ENCODE results near the gene TNFAIP8L2.
"Not testable (repeated sequence)": the region's sequence is repeated elsewhere in the genome, so short reads cannot be mapped to it uniquely, and the experiment has no call there.

The TNFAIP8L2 gene

GRCh38 chr1:151146072-151146411 lies 10.4 kb upstream of the TNFAIP8L2 start:
- DNase-seq (ENCODE audit: low spot score), result no peak

DNA sequence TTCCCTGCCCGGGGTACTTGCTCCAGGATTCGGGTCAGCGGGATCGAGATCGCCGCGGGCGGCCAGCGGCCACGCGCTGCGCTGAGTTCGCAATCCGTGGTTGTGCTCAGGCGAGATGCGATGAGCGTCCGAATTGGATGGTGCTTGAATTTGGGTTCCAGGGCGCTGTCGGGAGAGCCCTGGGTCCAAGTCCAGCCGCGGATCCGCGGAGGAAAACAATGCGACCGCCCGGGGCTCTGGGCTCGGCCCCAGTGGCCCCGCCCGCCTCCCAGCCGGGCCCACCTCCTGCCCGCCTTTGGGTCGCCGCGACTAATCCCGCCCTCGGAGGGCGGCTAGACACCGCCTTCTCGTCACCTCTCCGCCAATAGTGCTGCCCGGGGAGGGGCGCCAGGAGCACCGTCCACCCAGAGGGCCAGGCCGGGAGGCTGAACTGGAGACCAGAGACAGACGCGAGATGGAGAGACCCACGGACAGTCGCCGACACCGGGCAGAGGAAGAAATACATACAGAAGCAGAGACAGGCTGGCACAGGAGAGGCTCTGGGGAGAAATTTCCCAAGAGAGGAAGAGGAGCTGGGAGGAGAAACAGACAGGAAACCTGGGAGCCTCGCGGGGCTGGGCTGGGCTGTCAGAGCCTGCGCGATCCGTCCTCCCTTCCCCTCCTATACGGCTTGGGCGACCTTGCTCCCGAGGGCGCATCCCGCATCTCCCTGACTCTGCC lies 9.9 kb upstream of the TNFAIP8L2 start, which contains the start of gene SEMA6C:
Gene SEMA6C (minus strand): TSS at position 220 of the 720 bp plus-strand sequence. CDS start 4,010 bp downstream, outside the sequence.
- peak; percentile 98 for DNase-seq (ENCODE audit: low spot score)

- DNase-seq (ENCODE audit: low spot score), result no peak
Observed at GRCh38 chr1:151147132-151147503, 9.3 kb upstream of the TNFAIP8L2 start.

GRCh38 chr1:151147665-151148064 lies 8.8 kb upstream of the TNFAIP8L2 start:
- DNase-seq (ENCODE audit: low spot score), result no peak

DNA sequence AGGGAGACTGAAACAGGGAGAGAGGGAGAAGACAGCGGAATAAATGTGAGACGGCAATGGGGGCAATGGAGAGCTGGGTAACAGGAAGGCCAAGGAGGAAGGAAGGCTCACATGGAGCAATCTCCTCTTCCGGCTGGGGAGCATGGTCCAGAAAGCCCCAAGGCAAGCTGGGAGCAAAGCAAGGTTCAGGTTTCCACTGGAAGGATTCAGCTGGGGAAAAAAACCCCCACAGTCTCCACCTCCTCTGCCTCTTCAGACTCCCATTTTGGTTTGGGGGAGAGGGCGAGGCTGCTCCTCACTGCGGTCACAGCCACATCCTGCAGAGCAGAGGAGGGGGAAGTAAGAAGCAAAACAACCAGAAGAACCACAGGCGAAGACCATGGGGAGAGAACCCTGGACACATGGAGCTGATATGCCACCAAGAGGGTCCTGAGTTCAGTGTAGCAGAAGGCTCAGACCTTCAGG lies 650 bp downstream of the TNFAIP8L2 start:
- DNase-seq (ENCODE audit: low spot score), result no peak

GRCh38 chr1:151158326-151158725 lies 1.9 kb downstream of the TNFAIP8L2 start:
- DNase-seq (ENCODE audit: low spot score), result no peak

- DNase-seq (ENCODE audit: low spot score), result no peak
Observed at GRCh38 chr1:151158751-151159251, 2.4 kb downstream of the TNFAIP8L2 start.

- DNase-seq (ENCODE audit: low spot score), result no peak
Observed at GRCh38 chr1:151159373-151159772, 2.9 kb downstream of the TNFAIP8L2 start.

DNA sequence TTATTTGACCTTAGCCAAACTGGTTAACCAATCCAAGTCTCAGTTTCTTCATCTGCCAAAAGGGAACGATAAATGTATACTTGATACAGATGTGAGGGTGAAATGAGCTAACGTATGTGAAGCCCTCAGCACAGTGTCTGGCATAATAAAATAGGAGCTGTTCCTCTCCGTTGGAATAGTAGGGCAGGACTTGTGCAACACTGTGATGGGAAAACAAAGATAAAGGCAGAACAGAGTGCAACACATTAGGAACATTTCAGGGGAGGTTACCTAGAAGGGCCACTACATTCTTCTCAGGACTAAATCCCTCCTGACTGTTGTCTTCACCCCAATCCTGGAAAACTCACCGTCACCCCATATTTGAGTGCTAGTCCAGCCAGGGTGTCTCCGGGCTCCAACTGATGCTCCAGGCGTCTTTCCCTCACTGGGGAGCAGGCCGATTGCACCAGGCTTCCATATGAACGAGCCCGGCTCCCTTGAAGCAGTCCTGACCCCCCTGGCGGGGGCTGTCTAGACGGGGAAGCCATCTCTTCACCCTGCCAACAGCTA lies 8.4 kb downstream of the TNFAIP8L2 start:
- no peak for DNase-seq (ENCODE audit: low spot score)

DNA sequence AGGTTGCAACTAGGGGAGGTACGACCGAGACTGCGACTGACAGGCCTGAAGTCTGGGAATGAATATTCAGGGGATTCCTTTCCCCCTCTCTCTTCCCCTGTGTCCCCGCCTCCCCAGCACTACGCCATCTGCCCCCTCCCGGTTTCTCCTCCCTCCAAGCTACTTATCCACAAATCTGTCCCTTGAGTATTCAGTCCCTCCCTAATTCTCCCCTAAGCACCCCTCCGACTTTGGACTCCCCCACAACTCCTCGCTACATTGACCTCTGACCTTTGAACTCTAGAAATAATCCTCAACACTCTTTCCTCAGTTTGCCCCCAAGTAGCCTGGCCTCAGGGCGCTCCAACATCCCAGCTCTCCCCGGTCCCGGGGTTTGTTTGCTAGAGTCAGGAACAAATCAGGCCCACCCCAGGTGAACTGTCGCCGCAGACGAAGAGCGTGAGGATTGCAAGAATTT lies 8.9 kb downstream of the TNFAIP8L2 start:
- DNase-seq (ENCODE audit: low spot score), result peak; percentile 63

DNA sequence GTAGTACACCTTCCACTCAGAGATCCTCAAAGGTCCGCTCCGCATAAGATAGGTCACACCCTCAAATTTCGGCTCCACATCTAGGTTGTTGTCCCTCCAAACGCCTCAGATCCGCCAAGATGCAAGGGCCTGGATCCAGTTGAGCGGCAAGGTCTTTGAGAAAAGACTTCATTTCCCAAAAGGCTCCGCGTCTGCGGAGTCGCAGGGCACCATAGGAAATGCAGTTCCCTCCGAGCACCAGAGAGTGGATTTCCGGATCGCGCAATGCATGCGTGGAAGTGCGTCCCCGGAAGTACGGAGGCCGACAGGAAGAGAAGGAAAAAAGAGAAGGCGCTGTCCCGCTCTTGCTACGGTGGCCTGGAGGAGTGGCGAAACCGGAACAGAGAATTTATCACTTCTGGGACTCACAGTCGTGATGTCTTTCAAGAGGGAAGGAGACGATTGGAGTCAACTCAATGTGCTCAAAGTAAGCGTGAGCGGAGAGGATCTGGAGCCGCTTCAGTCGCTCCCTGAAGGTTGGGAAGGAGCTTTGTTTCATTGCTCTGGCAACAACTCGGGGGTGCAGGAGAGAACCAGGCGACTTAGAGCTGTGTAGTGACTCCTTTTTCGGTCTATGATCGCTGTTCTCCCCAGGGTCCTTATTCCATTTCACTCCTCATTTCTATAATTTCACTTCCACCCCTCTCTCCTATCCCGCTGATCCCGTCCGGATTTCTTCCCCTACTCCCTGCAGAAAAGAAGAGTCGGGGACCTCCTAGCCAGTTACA lies 9.5 kb downstream of the TNFAIP8L2 start, which contains the start of the genes LYSMD1 and SCNM1:
Gene LYSMD1 (minus strand): TSS at position 165 of the 767 bp plus-strand sequence. CDS start 644 bp downstream, outside the sequence.
Gene SCNM1 (plus strand): TSS at position 407 of the 767 bp plus-strand sequence. CDS start 9 bp downstream, at position 416.
- peak; percentile 98 for DNase-seq (ENCODE audit: low spot score)

GRCh38 chr1:151166505-151166956 lies 10.1 kb downstream of the TNFAIP8L2 start:
- DNase-seq (ENCODE audit: low spot score), result no peak

- DNase-seq (ENCODE audit: low spot score), result no peak
Observed at GRCh38 chr1:151167116-151167515, 10.7 kb downstream of the TNFAIP8L2 start.

DNA sequence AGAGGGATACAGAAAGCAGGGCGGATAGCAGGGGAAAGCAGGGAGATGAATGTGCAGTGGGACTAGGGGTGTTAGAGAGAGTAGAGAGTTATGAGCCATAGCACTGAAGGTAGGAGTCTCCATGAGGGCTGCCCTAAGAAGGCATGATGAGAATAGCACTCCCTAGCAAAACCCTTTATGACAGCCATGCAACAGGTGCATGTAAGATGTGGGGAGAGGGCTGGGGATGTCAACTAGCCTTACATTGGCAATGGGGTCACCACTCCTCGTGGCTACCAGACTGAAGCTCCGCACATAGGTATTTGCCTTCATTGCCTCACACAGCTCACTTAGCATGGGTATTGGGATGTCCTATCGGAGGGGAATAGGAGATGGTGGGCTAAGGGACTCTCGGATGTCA lies 14.7 kb downstream of the TNFAIP8L2 start:
- DNase-seq (ENCODE audit: low spot score), result no peak

GRCh38 chr1:151175041-151175741 lies 18.7 kb downstream of the TNFAIP8L2 start:
- peak; percentile 89 for DNase-seq (ENCODE audit: low spot score)

GRCh38 chr1:151175863-151176262 lies 19.4 kb downstream of the TNFAIP8L2 start, which contains the start of gene TMOD4:
Gene TMOD4, minus strand, starts transcription at chr1:151175981. Its CDS starts 1,106 bp downstream, at chr1:151174875.
- no peak for DNase-seq (ENCODE audit: low spot score)

DNA sequence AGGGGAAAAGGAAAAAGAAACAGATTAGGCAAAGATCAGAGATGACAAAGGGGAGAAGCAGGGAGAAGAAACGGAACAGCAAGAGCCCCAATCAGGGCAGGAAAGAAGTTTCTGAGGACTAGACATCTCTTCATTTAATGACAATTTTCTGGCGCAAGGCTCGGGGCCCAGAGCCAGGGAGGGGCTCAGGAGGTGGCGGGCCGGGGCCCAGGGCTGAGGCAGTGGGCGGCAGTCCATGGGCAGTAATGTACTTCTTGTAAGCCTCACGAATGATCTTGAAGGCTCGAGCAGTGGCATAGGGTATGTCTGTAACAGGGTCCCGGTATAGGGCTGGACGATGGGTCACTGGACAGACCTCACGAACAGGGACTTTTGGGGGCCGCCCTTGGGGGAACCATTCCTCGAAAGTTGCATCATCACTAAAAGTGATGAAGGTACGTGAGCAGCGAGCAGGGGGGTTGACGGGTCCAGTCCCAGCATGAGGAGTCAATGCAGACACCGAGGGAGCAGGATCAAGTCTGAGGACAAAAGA lies 20.1 kb downstream of the TNFAIP8L2 start:
- DNase-seq (ENCODE audit: low spot score), result no peak

DNA sequence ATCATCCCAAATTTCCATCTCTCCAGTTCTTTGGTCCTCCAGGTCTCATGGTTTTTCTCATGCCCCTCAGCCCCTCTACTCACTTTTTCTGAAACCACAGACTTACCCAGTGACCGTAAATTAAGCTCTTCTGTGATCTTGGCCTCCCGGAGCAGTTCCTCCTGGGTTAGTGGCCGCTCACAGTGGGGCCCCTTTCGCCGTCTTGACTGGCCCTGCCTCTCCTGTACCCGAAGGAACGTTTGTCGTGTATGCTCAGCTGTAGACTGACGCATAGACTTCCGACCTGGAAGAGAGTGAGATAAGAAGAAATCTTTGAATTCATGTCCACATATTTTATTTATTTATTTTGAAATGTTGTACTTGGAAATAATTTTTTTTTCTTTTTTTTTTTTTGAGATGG lies 27.8 kb downstream of the TNFAIP8L2 start:
- DNase-seq (ENCODE audit: low spot score), result no peak

GRCh38 chr1:151187205-151187604 lies 30.8 kb downstream of the TNFAIP8L2 start:
- no peak for DNase-seq (ENCODE audit: low spot score)

- DNase-seq (ENCODE audit: low spot score), result not testable (repeated sequence)
Observed at GRCh38 chr1:151188667-151189066, 32.2 kb downstream of the TNFAIP8L2 start.

Measured in Ammon's horn (tissue), 1 donor.